ENCODE measurements around the gene DNM1.

DNA sequence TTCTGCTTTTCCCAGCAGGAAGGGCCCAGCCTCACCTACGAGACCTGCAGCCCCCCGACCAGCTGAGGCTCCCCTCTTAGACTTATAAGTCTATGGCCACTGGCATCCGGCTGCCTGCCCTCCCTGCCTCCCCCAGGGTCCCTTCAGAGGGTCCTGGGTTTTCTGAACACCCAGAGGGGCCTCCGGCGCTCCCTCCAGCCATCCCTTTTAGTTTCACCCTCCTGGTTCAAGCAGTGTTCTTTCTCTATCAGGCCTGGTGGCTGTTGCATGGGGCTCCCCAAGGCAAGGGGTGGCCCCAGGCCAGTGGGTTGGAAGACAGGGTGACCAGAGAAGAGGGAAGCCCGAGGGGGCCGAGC, 50.8 kb downstream of the DNM1 start:
- TF ChIP-seq, protein P1, sequence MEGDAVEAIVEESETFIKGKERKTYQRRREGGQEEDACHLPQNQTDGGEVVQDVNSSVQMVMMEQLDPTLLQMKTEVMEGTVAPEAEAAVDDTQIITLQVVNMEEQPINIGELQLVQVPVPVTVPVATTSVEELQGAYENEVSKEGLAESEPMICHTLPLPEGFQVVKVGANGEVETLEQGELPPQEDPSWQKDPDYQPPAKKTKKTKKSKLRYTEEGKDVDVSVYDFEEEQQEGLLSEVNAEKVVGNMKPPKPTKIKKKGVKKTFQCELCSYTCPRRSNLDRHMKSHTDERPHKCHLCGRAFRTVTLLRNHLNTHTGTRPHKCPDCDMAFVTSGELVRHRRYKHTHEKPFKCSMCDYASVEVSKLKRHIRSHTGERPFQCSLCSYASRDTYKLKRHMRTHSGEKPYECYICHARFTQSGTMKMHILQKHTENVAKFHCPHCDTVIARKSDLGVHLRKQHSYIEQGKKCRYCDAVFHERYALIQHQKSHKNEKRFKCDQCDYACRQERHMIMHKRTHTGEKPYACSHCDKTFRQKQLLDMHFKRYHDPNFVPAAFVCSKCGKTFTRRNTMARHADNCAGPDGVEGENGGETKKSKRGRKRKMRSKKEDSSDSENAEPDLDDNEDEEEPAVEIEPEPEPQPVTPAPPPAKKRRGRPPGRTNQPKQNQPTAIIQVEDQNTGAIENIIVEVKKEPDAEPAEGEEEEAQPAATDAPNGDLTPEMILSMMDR (IDR thresholded peaks at IDR 0.05; ENCODE audit: insufficient read depth, low read length): no peak
- TF ChIP-seq POLR2AphosphoS5 (IDR thresholded peaks at IDR 0.05; ENCODE audit: low read depth) (no peak), GABPA (IDR thresholded peaks at IDR 0.05; ENCODE audit: low read depth) (no peak), SPI1 (IDR thresholded peaks at IDR 0.05; ENCODE audit: borderline replicate concordance, low read depth) (no peak)
- TF ChIP-seq, protein P2, sequence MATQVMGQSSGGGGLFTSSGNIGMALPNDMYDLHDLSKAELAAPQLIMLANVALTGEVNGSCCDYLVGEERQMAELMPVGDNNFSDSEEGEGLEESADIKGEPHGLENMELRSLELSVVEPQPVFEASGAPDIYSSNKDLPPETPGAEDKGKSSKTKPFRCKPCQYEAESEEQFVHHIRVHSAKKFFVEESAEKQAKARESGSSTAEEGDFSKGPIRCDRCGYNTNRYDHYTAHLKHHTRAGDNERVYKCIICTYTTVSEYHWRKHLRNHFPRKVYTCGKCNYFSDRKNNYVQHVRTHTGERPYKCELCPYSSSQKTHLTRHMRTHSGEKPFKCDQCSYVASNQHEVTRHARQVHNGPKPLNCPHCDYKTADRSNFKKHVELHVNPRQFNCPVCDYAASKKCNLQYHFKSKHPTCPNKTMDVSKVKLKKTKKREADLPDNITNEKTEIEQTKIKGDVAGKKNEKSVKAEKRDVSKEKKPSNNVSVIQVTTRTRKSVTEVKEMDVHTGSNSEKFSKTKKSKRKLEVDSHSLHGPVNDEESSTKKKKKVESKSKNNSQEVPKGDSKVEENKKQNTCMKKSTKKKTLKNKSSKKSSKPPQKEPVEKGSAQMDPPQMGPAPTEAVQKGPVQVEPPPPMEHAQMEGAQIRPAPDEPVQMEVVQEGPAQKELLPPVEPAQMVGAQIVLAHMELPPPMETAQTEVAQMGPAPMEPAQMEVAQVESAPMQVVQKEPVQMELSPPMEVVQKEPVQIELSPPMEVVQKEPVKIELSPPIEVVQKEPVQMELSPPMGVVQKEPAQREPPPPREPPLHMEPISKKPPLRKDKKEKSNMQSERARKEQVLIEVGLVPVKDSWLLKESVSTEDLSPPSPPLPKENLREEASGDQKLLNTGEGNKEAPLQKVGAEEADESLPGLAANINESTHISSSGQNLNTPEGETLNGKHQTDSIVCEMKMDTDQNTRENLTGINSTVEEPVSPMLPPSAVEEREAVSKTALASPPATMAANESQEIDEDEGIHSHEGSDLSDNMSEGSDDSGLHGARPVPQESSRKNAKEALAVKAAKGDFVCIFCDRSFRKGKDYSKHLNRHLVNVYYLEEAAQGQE (IDR thresholded peaks at IDR 0.05; ENCODE audit: insufficient replicate concordance, low read depth): no peak
